Fibroblast of gingiva (primary cell): ENCODE results near the gene LCE3B.
"Not testable (repeated sequence)": the region's sequence is repeated elsewhere in the genome, so short reads cannot be mapped to it uniquely, and the experiment has no call there.

Experiments used
- DNase-seq: peaks from one replicate; pipeline ENCODE4 v3.0.0-alpha.2; 2011; ENCODE audit warnings: low read depth

LCE3B gene

GRCh38 chr1:152613511-152613910, at the start of gene LCE3B:
TSS of gene LCE3B (plus strand) at chr1:152613811. CDS start at chr1:152613811, 0 bp downstream.
- DNase-seq = no peak

GRCh38 chr1:152565115-152565514, 48.5 kb upstream of the LCE3B start:
- DNase-seq = no peak

GRCh38 chr1:152565535-152566215, 47.9 kb upstream of the LCE3B start:
- DNase-seq = no peak

GRCh38 chr1:152566681-152567080, 46.9 kb upstream of the LCE3B start, which contains the start of gene LCE3E:
TSS of gene LCE3E (minus strand) at chr1:152566780. CDS start at chr1:152566208, 572 bp downstream.
- DNase-seq = no peak

GRCh38 chr1:152577168-152577567, 36.4 kb upstream of the LCE3B start:
- no peak for DNase-seq

- not testable (repeated sequence) for DNase-seq
These were observed 34.1 kb upstream of the LCE3B start for GRCh38 chr1:152579526-152579925.

- no peak for DNase-seq
These were observed 33.2 kb upstream of the LCE3B start, which contains the start of gene LCE3D for GRCh38 chr1:152580433-152580832. TSS of gene LCE3D (minus strand) at chr1:152580516. CDS start at chr1:152579936, 580 bp downstream.

- DNase-seq = no peak
These were observed 31.0 kb upstream of the LCE3B start for GRCh38 chr1:152582647-152583046.

- no peak for DNase-seq
These were observed 28.0 kb upstream of the LCE3B start for GRCh38 chr1:152585586-152585985.

- no peak for DNase-seq
These were observed 16.6 kb upstream of the LCE3B start for GRCh38 chr1:152596986-152597385.

GRCh38 chr1:152599934-152600333, 13.7 kb upstream of the LCE3B start, which contains the start of gene LCE3C:
TSS of gene LCE3C (plus strand) at chr1:152600234. CDS start at chr1:152600732, 498 bp downstream.
- DNase-seq = no peak

- DNase-seq = no peak
These were observed 8.4 kb downstream of the LCE3B start for GRCh38 chr1:152621993-152622392.

GRCh38 chr1:152622803-152623202, 9.2 kb downstream of the LCE3B start, which contains the start of gene LCE3A:
TSS of gene LCE3A (minus strand) at chr1:152623103. CDS start at chr1:152623103, 0 bp downstream.
- no peak for DNase-seq

GRCh38 chr1:152623203-152623844, 9.7 kb downstream of the LCE3B start:
- DNase-seq = no peak

- no peak for DNase-seq
These were observed 13.1 kb downstream of the LCE3B start for GRCh38 chr1:152626744-152627143.

- DNase-seq = no peak
These were observed 17.0 kb downstream of the LCE3B start for GRCh38 chr1:152630596-152630995.

- no peak for DNase-seq
These were observed 26.7 kb downstream of the LCE3B start for GRCh38 chr1:152640351-152640750.

GRCh38 chr1:152643945-152644344, 30.3 kb downstream of the LCE3B start:
- DNase-seq = no peak

- no peak for DNase-seq
These were observed 31.5 kb downstream of the LCE3B start for GRCh38 chr1:152645146-152645545.

- no peak for DNase-seq
These were observed 33.0 kb downstream of the LCE3B start for GRCh38 chr1:152646656-152647055.

GRCh38 chr1:152654110-152654509, 40.5 kb downstream of the LCE3B start:
- DNase-seq = peak; percentile 18

GRCh38 chr1:152656459-152656858, 42.8 kb downstream of the LCE3B start:
- no peak for DNase-seq

- no peak for DNase-seq
These were observed 44.1 kb downstream of the LCE3B start for GRCh38 chr1:152657677-152658076.
